Endothelial cell of umbilical vein (primary cell): ENCODE data around the gene FIGNL2.

Source experiments
- CTCF ChIP-seq, 2 donors: IDR thresholded peaks; 1 replicate in 1 of 2; 2 replicates in 1 of 2; pipeline ENCODE4 v1.5.1; 2011; ENCODE audit warnings: low read length in 2 of 2, mild to moderate bottlenecking in 2 of 2, moderate library complexity in 2 of 2, control low read depth in 1 of 2, inconsistent platforms in 1 of 2, low read depth in 1 of 2; ENCODE audit not compliant: insufficient read depth in 1 of 2; ENCODE audit errors: extremely low read depth in 1 of 2
- EZH2 ChIP-seq: IDR thresholded peaks from 2 replicates; pipeline ENCODE4 v1.6.1; 2012; ENCODE audit warnings: borderline replicate concordance, low read depth, mild to moderate bottlenecking, moderate library complexity, low read length, inconsistent platforms; ENCODE audit not compliant: severe bottlenecking
- GATA2 ChIP-seq: IDR thresholded peaks from 2 replicates; pipeline ENCODE4 v1.7.0; 2011; ENCODE audit warnings: low read depth, mild to moderate bottlenecking, moderate library complexity, mixed read lengths, low read length; ENCODE audit not compliant: insufficient read length, insufficient read depth
- JUN ChIP-seq: IDR thresholded peaks from 2 replicates; pipeline ENCODE4 v1.6.1; 2011; ENCODE audit warnings: borderline replicate concordance, low read depth; ENCODE audit not compliant: insufficient read length, insufficient read depth
- MAX ChIP-seq: IDR thresholded peaks from 2 replicates; pipeline ENCODE4 v1.6.1; 2011; ENCODE audit not compliant: insufficient read depth, insufficient read length
- POLR2A ChIP-seq: IDR thresholded peaks from 2 replicates; pipeline ENCODE4 v1.6.1; 2012; ENCODE audit warnings: low read depth, mild to moderate bottlenecking, control low read depth, low read length
- POLR2AphosphoS5 ChIP-seq: IDR thresholded peaks from 2 replicates; pipeline ENCODE4 v1.6.1; 2012; ENCODE audit warnings: low read depth, mild to moderate bottlenecking, control low read depth, low read length, moderate library complexity; ENCODE audit not compliant: insufficient read depth

GRCh38 chr12:51825216-51825615 lies 23.3 kb downstream of the FIGNL2 start:
- no peak for TF ChIP-seq CTCF (IDR thresholded peaks at IDR 0.05; ENCODE audit: extremely low read depth in 1 of 2, insufficient read depth in 1 of 2, low read depth in 1 of 2, low read length in 2 of 2)
- no peak for TF ChIP-seq POLR2A
- no peak for TF ChIP-seq JUN
- no peak for TF ChIP-seq POLR2AphosphoS5
- no peak for TF ChIP-seq MAX
- no peak for TF ChIP-seq EZH2
- TF ChIP-seq GATA2: no peak
